ENCODE measurements around the gene SMIM5. TPM values are rescaled to one million over a fixed set of nuclear protein-coding genes. Genes with fewer than 3 reads are reported as not detected.
A peak's percentile ranks its signal among the peaks of the same experiment; 100 is the strongest.

SMIM5 gene
- total RNA-seq, 8 experiments from 2014 or later = 0.16 to 3.9 (median 0.88) TPM

DNA sequence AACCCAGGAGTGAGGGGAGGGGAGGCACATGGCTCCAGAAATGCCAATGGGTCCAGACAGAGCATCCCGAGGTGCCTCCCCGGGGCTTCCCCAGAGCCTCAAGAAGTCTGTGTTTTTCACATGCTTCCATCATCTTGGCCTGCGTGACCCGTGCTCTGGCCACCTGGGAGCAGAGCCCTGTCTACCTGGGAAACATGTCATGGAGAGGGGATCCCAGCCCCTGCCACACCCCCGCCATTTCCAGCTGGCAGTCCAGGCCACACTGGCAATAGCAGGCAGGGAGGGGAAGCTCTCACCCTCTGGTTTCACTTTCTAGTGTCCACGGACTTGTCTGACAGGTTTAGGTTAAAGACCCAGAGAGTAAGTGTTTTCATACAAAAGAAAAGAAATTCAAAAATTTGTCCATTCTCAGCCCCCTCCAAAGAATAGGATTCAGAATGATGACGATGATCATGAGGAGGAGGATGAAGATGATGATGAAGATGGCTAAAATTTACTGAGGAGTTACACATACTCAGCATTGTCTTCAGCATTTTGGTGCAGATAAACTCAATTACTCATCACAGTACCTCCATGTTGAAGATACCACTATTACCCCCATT lies 9.0 kb downstream of the SMIM5 start:
- in situ Hi-C loops (cut with MboI; ENCODE audit: low pct_unique_long_range_greater_than_20kb in 2 of 9, low sequenced_read_pairs in 9 of 9, unreplicated experiment in 9 of 9) = no loop called here
- no peak overlapping the region for H3K4me3 ChIP-seq
- H3K4me1 ChIP-seq (replicated peaks in 1 of 2) = peaks cover 7 to 10% of the 10 kb centered on the region in 2 donors
- ATAC-seq (replicated peaks in 6 of 8) = no peak
- no peak overlapping the region for H3K27ac ChIP-seq
- 55 to 96% (median 83%) methylated on average over 2 to 5 of the region's 7 CpGs; no CpG with 5 or more reads in 3 of the 10 experiments for WGBS, 10 experiments

DNA sequence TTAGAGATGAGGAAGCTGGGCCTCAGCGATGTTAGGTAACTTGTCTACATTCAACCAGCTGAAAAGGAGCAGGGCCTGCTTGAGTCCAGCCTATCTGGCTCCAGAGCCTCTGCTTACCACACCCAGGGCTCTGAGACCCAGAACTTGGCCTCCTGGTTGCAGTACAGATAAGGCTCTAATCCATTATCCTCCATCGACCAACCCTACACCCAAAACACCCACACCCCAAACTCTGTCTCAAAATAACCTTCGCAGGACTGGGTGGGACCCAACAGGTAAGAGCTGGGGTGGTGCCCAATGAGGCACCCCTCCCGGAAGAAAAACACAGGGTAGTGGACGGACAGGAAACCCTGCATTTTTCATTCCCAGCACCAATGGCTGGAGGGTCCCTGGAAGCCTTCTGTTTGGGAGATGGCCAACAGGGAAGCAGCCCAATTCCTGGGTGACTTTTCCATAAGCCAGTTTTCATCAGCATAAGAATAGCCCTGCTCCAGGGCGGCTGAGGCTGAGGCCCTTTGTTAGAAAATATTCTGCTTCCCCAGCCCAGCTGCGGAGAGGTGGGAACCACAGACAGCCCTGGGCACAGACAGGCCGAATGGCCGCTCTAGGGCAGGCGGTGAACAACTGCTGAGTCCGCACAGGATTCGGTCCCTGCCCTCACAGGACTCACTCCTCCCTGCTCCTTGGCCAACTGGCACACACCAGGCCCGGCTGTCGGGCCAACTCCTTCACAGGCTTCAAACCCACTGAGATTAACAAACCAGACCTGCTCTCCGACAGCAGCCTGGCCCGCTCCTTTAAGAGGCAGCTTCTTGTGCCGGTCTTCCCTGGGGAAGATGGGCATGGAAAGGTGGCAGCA lies 9.8 kb downstream of the SMIM5 start:
- no peak overlapping the region for H3K4me3 ChIP-seq
- peak overlapping the region; percentile 19 to 52 for H3K27ac ChIP-seq
- in situ Hi-C loops (cut with MboI; ENCODE audit: low pct_unique_long_range_greater_than_20kb in 2 of 9, low sequenced_read_pairs in 9 of 9, unreplicated experiment in 9 of 9) = no loop called here
- WGBS, 10 experiments = 27 to 100% (median 78%) methylated on average over 1 to 6 of the region's 17 CpGs; no CpG with 5 or more reads in 3 of the 10 experiments
- ATAC-seq (replicated peaks in 6 of 8) = peak in 4 of 8 experiments; percentile 68 to 83 (median 74)
- peaks cover 7 to 10% of the 10 kb centered on the region in 2 donors for H3K4me1 ChIP-seq (replicated peaks in 1 of 2)

DNA sequence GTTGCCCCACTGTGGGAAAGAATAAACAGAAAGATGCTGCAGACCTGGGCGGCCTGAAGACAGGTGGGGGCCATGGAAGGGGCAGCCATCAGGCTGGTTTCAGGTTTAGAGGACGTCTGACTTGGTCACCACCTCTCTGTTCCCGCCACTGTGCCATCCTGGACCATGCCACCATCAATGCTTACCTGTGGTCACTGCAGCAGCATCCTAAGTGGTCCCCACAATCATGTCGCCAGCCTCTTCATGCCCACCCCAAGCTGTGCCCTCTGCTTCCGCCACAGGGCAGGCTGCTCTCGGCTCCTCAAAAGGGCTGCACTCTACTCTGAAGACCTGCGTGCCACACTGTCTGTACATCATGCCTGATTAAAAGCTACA lies 10.4 kb downstream of the SMIM5 start:
- Histone ChIP-seq H3K4me1 (replicated peaks in 1 of 2) (peaks cover 7 to 10% of the 10 kb centered on the region in 2 donors), H3K27ac (peak overlapping the region in 1 of 2 donors; percentile 52), H3K4me3 (no peak overlapping the region)
- in situ Hi-C loops (cut with MboI; ENCODE audit: low pct_unique_long_range_greater_than_20kb in 2 of 9, low sequenced_read_pairs in 9 of 9, unreplicated experiment in 9 of 9) = no loop called here
- 67 to 100% (median 90%) methylated on average over 1 to 3 of the region's 7 CpGs; no CpG with 5 or more reads in 7 of the 10 experiments for WGBS, 10 experiments
- ATAC-seq (replicated peaks in 6 of 8) = no peak

DNA sequence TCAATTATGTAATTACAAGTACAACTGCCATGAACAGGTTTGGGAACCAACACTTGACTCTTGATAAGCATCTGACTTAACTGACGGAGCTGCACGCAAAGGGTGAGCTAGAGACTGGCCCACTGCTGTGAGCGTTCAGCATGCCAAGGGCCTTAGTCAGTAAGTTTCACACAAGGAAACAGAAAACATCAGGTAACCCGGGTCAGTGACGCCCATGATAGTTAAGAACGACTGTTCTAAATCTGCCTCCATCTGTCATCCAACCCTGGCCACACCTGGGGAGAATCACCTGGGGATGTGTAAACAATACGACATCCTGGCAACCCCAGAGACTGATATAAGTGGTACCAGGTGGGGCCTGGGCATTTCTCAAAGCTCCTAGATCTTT lies 12.3 kb downstream of the SMIM5 start:
- H3K4me3 ChIP-seq = no peak overlapping the region

DNA sequence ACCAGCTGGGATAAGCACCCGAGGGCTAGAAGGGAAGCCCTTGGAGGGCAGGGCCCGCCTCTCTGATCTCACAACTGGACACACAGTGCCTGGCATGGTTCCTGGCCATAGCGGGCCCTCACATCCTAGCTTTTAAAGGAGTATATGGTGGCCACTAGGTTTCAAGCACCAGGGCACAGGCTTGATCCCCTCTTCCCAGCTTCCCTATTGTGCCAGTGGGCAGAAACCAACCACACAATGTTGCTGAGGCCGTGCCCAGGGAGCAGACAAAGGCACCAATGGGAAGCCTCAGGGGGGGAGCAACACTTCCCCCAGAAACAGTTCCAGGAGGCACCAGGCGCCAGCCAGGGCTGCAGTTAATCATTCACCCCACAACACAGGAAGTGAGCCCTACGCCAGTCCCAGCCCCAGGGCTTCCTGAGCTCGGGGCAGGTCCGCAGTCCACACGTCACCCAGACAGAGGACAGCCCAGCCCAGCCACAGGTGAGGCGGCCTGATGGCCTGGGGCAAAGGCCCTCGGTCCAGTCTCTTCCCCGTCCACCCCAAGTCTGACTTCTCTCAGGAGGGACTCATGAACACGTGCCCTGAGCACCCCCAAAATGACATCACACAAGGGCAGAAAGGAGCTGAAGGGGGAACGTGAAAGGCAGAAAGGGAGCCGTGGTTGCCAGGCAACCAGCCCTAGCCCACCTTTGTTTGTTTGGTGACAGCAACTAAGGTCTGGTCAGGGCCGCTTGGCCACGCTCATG lies 12.8 kb downstream of the SMIM5 start:
- H3K4me3 ChIP-seq = no peak overlapping the region
- peaks cover 7 to 10% of the 10 kb centered on the region in 2 donors for H3K4me1 ChIP-seq (replicated peaks in 1 of 2)
- ATAC-seq (replicated peaks in 6 of 8) = peak in 1 of 8 experiments; percentile 44
- in situ Hi-C loops (cut with MboI; ENCODE audit: low pct_unique_long_range_greater_than_20kb in 2 of 9, low sequenced_read_pairs in 9 of 9, unreplicated experiment in 9 of 9) = no loop called here
- 40 to 100% (median 89%) methylated on average over 1 to 14 of the region's 17 CpGs; no CpG with 5 or more reads in 3 of the 10 experiments for WGBS, 10 experiments
- no peak overlapping the region for H3K27ac ChIP-seq

More for the DNA sequence above, 12.3 kb downstream of the SMIM5 start:
- in situ Hi-C loops (cut with MboI; ENCODE audit: low pct_unique_long_range_greater_than_20kb in 2 of 9, low sequenced_read_pairs in 9 of 9, unreplicated experiment in 9 of 9) = no loop called here
- no peak overlapping the region for H3K27ac ChIP-seq
- peaks cover 7 to 10% of the 10 kb centered on the region in 2 donors for H3K4me1 ChIP-seq (replicated peaks in 1 of 2)
- no peak for ATAC-seq (replicated peaks in 6 of 8)
- whole genome bisulfite sequencing, 10 experiments = 60 to 94% (median 80%) methylated on average over 1 to 6 of the region's 7 CpGs; no CpG with 5 or more reads in 4 of the 10 experiments

DNA sequence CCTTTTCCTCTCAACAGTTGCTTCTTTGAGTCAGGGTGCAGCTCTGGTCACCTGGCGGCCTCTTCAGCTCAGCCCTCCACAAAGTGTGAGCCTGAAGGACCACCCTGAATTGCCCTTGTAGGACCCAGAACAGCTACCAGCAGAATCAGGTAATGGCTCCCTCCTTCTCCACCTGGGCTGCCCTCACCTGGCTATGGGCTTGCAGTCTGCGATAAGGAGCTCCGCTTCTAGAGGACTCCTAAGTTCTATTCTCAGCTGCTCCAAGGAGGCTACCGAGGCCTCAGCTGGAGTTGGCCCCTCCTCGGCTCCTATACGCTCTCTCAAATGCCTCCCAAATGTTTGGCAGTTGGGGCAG lies 13.4 kb downstream of the SMIM5 start:
- peaks cover 7 to 10% of the 10 kb centered on the region in 2 donors for H3K4me1 ChIP-seq (replicated peaks in 1 of 2)
- H3K27ac ChIP-seq = no peak overlapping the region
- 80 to 100% (median 98%) methylated on average over 1 to 3 of the region's 6 CpGs; no CpG with 5 or more reads in 6 of the 10 experiments for WGBS, 10 experiments
- in situ Hi-C loops (cut with MboI; ENCODE audit: low pct_unique_long_range_greater_than_20kb in 2 of 9, low sequenced_read_pairs in 9 of 9, unreplicated experiment in 9 of 9) = no loop called here
- H3K4me3 ChIP-seq = no peak overlapping the region
- no peak for ATAC-seq (replicated peaks in 6 of 8)

DNA sequence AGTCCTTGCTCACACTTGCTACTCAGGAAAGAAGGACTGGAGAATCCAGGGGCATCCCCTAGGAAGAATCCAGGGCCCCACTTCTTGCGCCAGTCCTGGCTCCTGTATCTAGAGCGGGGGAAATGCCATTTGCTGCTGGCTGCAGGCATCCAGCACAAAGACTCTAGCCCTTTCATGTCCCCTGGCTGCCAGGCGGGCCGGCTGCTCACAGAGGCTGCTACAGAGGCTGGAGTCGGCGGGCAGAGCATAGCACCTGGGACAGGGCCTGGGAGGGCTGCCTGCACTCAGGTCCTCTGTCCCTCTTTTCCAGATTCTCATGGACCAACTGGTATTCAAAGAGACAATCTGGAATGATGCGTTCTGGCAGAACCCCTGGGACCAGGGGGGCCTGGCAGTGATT lies 13.8 kb downstream of the SMIM5 start:
- H3K4me1 ChIP-seq (replicated peaks in 1 of 2) = peaks cover 7 to 10% of the 10 kb centered on the region in 2 donors
- no peak overlapping the region for H3K4me3 ChIP-seq
- WGBS, 10 experiments = 87 to 100% (median 96%) methylated on average over 2 to 5 of the region's 7 CpGs; no CpG with 5 or more reads in 7 of the 10 experiments
- H3K27ac ChIP-seq = no peak overlapping the region
- in situ Hi-C loops (cut with MboI; ENCODE audit: low pct_unique_long_range_greater_than_20kb in 2 of 9, low sequenced_read_pairs in 9 of 9, unreplicated experiment in 9 of 9) = no loop called here
- ATAC-seq (replicated peaks in 6 of 8) = no peak

DNA sequence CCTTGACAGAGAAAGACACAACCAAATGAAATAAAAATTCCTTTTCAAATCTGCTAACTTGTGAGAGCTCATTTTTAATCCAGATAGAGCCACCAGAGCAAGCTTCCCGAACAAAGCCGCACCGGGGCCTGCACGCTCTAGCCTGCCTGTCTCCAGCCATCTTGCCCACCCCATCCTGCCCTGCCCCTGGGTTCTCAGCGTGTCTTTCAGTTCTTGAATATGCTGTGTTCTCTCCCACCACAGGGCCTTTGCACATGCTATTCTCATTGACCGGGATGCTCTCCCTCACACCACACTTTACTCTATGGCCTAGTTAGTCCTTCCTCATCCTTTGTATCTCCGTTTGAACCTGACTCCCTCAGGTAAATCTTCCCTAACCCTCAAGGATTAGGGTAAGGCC lies 14.7 kb downstream of the SMIM5 start:
- H3K27ac ChIP-seq = no peak overlapping the region
- 90 to 100% (median 95%) methylated on average over 1 to 7 of the region's 7 CpGs; no CpG with 5 or more reads in 4 of the 10 experiments for WGBS, 10 experiments
- H3K4me3 ChIP-seq = no peak overlapping the region
- no peak for ATAC-seq (replicated peaks in 6 of 8)
- in situ Hi-C loops (cut with MboI; ENCODE audit: low pct_unique_long_range_greater_than_20kb in 2 of 9, low sequenced_read_pairs in 9 of 9, unreplicated experiment in 9 of 9) = no loop called here
- H3K4me1 ChIP-seq (replicated peaks in 1 of 2) = peaks cover 4 to 6% of the 10 kb centered on the region in 2 donors

DNA sequence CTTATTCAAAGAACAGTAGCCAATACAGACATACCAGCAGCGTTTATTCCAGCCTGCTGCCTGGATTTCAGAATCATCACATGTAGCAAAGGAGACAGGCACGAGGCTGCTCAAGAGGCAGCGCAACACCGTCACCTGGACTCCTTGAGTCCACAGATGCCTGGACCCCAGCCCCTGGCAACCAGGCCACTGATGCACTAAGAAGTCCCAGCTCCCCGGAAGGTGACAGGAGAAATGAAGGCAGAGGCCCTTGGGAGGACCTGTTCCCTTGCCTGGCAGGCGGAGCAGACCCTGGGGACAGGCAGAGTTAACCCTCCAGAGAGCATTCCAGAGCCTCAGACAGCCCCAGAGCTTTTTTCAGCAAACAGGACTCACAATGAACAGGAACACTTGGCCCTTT lies 16.5 kb downstream of the SMIM5 start:
- no peak overlapping the region for H3K27ac ChIP-seq
- ATAC-seq (replicated peaks in 6 of 8) = no peak
- H3K4me1 ChIP-seq (replicated peaks in 1 of 2) = no peaks in the 10 kb centered on the region
- in situ Hi-C loops (cut with MboI; ENCODE audit: low pct_unique_long_range_greater_than_20kb in 2 of 9, low sequenced_read_pairs in 9 of 9, unreplicated experiment in 9 of 9) = no loop called here
- H3K4me3 ChIP-seq = no peak overlapping the region
- WGBS, 10 experiments = 60 to 100% (median 83%) methylated on average over 1 to 2 of the region's 6 CpGs; no CpG with 5 or more reads in 4 of the 10 experiments

DNA sequence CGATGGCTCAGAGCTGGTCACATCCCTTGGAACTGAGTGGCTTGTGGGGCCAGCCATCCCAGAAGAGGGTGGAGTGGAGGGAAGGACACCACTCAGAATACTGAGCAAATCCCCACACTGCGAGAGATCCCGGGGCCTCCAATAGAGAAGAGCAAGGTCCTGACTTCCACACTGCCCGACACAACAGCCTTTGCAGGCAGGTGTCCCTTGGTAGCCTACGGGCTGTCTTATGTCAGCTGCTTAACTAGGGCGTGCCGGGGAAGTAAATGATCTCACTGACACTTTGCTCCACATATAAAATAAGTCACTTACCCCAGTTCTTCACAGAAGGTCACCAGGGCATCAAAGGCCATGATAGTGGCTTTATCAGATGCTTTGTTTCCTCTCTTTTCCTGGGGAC lies 17.6 kb downstream of the SMIM5 start:
- H3K4me1 ChIP-seq (replicated peaks in 1 of 2) = no peaks in the 10 kb centered on the region
- H3K27ac ChIP-seq = no peak overlapping the region
- 83 to 100% (median 100%) methylated on average over 1 to 6 of the region's 7 CpGs; no CpG with 5 or more reads in 5 of the 10 experiments for WGBS, 10 experiments
- in situ Hi-C loops (cut with MboI; ENCODE audit: low pct_unique_long_range_greater_than_20kb in 2 of 9, low sequenced_read_pairs in 9 of 9, unreplicated experiment in 9 of 9) = no loop called here
- ATAC-seq (replicated peaks in 6 of 8) = no peak
- no peak overlapping the region for H3K4me3 ChIP-seq

DNA sequence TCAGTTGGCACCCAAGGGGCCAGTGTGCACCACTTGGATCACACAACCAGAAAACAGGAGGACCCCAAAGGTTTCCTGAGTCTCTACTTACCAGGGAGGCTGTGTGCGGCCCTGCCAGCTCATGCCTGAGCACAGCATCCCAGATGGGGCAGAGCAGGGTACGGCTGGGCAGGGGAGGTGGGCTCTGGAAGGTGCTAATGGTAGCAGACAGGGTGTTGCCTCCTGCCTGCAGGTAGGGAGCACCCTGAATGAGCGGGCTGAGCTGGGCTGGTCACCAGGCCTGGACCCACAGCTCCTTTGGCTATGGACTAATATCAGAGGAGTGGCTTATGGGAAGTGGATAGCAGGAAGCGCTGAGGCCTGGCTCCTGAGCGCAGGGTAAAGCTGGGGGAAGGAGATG lies 19.1 kb downstream of the SMIM5 start:
- H3K4me1 ChIP-seq (replicated peaks in 1 of 2) = no peaks in the 10 kb centered on the region
- H3K27ac ChIP-seq = no peak overlapping the region
- no peak overlapping the region for H3K4me3 ChIP-seq
- WGBS, 10 experiments = 80 to 100% (median 98%) methylated on average over 1 to 4 of the region's 5 CpGs; no CpG with 5 or more reads in 5 of the 10 experiments
- ATAC-seq (replicated peaks in 6 of 8) = no peak
- in situ Hi-C loops (cut with MboI; ENCODE audit: low pct_unique_long_range_greater_than_20kb in 2 of 9, low sequenced_read_pairs in 9 of 9, unreplicated experiment in 9 of 9) = no loop called here

DNA sequence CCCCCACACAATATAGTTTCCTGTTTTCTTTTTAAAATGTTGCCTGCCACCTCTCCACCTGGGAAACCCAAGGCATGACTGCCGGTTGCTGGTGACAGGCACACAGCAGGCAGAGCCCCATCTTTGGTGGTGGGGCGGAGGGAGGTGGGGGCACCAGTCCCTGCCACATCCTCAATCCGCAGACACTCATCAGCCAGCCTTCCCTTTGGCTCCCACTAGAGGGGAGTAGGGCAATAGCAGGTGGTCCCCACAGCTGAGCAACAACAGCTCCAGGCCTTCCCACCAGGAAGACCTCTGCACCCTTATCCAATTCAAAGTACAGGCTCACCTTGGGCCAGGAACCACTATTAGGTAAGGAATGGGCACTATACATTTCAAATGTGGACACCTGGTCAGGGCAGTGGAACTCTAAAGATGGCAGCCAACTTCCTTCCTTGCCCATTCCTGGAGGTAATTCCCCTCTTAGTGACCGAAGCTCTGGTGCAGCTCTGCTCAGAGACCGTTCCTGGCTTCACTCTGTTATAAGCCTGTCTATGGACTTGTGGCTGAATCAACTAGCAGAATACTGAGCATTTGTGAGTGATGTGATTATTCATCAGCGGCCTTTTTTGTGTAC lies 19.8 kb downstream of the SMIM5 start:
- in situ Hi-C loops (cut with MboI; ENCODE audit: low pct_unique_long_range_greater_than_20kb in 2 of 9, low sequenced_read_pairs in 9 of 9, unreplicated experiment in 9 of 9) = no loop called here
- Histone ChIP-seq H3K4me1 (replicated peaks in 1 of 2) (no peaks in the 10 kb centered on the region), H3K4me3 (no peak overlapping the region), H3K27ac (no peak overlapping the region)
- peak in 7 of 8 experiments; percentile 20 to 75 (median 48) for ATAC-seq (replicated peaks in 6 of 8)
- WGBS, 10 experiments = 33 to 100% (median 69%) methylated on average over 1 to 4 of the region's 6 CpGs; no CpG with 5 or more reads in 3 of the 10 experiments

Measured in motor neuron (in vitro differentiated cells).